ENCODE measurements around the gene CITED1. TPM values are rescaled to one million over a fixed set of nuclear protein-coding genes. Genes with fewer than 3 reads are reported as not detected.

CITED1 gene
- total and polyA plus RNA-seq, 2 of the 4 experiments (the other 2 are of a cell fraction), result 0.18 to 0.24 TPM

GRCh38 chrX:72260448-72260847 is 45.3 kb downstream of the CITED1 start:
- Histone ChIP-seq H3K27me3 (ENCODE audit: control insufficient read depth, insufficient read depth, low read length) (peaks cover 27% of the 10 kb centered on the region), H3K14ac (replicated peaks; ENCODE audit: low read depth, low read length) (no peak overlapping the region), H3K79me1 (ENCODE audit: low read depth in 1 of 2, low read length in 2 of 2) (no peaks in the 10 kb centered on the region), H3K9ac (ENCODE audit: low read depth, low read length) (no peak overlapping the region), H3K56ac (ENCODE audit: extremely low read depth, insufficient read depth, low read length) (no peak overlapping the region), H2BK15ac (ENCODE audit: low read depth, low read length) (no peak overlapping the region), H4K5ac (ENCODE audit: low read depth, low read length) (no peak overlapping the region), H2BK5ac (ENCODE audit: low read depth, low read length, poor library complexity, severe bottlenecking) (no peak overlapping the region), H3K27ac (ENCODE audit: insufficient read depth, low read length) (no peak overlapping the region), H4K20me1 (ENCODE audit: insufficient read depth, low read length) (no peaks in the 10 kb centered on the region), H3K9me1 (ENCODE audit: insufficient read depth, low read length) (peaks cover 9% of the 10 kb centered on the region), H2AFZ (replicated peaks; ENCODE audit: low read length, poor library complexity) (no peak overlapping the region), H3K23ac (ENCODE audit: low read depth, low read length) (no peak overlapping the region), H2BK120ac (ENCODE audit: low read depth, low read length) (no peak overlapping the region), H3K4me3 (ENCODE audit: insufficient read depth, low read depth, low read length) (no peak overlapping the region), H3K4ac (ENCODE audit: low read depth, low read length) (no peak overlapping the region), H3K4me2 (ENCODE audit: low read depth, low read length) (no peak overlapping the region), H3K18ac (ENCODE audit: low read depth, low read length) (no peak overlapping the region), H3K4me1 (ENCODE audit: control insufficient read depth, insufficient read depth, low read length) (peaks cover 8% of the 10 kb centered on the region), H3K9me3 (ENCODE audit: control insufficient read depth, insufficient read depth, low read length) (no peaks in the 10 kb centered on the region), H4K8ac (ENCODE audit: low read depth in 2 of 2, low read length in 2 of 2) (no peak overlapping the region), H2BK20ac (ENCODE audit: low read depth, low read length) (no peak overlapping the region), H2AK9ac (replicated peaks; ENCODE audit: low read depth, low read length, poor library complexity) (no peak overlapping the region), H3K36me3 (ENCODE audit: control insufficient read depth, insufficient read depth, low read length) (no peaks in the 10 kb centered on the region), H2AK5ac (ENCODE audit: low read depth, low read length) (no peak overlapping the region), H4K91ac (ENCODE audit: insufficient read depth, low read depth, low read length) (no peak overlapping the region)
- ATAC-seq (ENCODE audit: low read depth), result no peak
- dilution Hi-C loops (cut with HindIII; ENCODE audit: low sequenced_read_pairs, unreplicated experiment), result no loop called here
- intact Hi-C loops (cut with micrococcal nuclease), result no loop called here
- TF ChIP-seq RCOR1 (IDR thresholded peaks at IDR 0.05; ENCODE audit: insufficient replicate concordance, low read length) (no peak), RFX5 (IDR thresholded peaks at IDR 0.05; ENCODE audit: low read depth, low read length) (no peak), BHLHE40 (IDR thresholded peaks at IDR 0.05; ENCODE audit: low read depth, low read length) (no peak)
- 91% methylated on average over 4 of the region's 4 CpGs; no CpG with 5 or more reads in 1 of the 2 experiments for WGBS, 2 experiments (ENCODE audit: extremely low coverage in 2 of 2, insufficient read length in 1 of 2)
- CTCF ChIA-PET, result no interaction called here
- DNase-seq, result no peak
- in situ Hi-C loops (cut with MboI; ENCODE audit: low sequenced_read_pairs), result no loop called here
- POLR2A ChIA-PET (ENCODE audit: unreplicated experiment), result no interaction called here
- BruUV-seq (replicated peaks), result no TSS peak
